Measurements from ENCODE around the gene C2orf76.

The C2orf76 gene

DNA sequence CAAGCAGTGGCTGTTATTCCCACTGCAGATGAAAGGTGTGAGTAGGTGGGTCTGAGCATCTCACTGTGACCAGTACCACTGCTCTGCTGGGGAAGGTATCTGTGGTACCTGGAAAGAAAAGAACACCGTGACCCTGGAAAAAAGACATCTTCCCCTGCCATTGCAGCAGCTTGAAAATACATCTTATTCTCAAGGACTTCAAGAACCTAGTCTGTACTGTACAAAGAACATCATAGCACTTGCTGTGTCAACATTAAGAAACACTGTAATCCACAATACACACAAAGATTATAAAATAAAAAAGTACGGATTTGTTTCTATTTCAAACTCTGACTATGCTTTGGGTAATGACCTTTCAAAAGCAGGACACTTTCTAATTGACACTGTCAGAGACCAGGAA, 28.9 kb downstream of the C2orf76 start:
- no peak for DNase-seq

- DNase-seq = no peak
Measured at GRCh38 chr2:119333833-119334232, 32.8 kb downstream of the C2orf76 start.

- DNase-seq = no peak
Measured at GRCh38 chr2:119333360-119333759, 33.3 kb downstream of the C2orf76 start.

- DNase-seq = no peak
Measured at GRCh38 chr2:119332953-119333352, 33.7 kb downstream of the C2orf76 start.

DNA sequence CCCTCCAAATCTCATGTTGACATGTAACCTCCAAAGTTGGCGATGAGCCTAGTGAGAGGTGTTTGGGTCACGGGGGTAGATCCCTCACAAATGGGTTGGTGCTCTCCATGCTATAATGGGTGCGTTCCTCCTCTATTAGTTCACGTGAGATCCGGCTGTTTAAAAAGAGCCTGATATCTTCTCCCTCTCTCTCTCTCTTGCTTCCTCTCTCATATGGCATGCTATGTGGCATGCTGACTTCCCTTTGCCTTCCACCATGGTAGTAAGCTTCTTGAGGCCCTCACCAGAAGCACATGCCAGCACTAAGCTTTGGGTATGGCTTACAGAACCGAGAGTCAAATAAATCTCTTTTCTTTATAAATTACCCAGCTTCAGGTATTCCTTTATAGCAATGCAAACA, 39.2 kb downstream of the C2orf76 start:
- no peak for DNase-seq

GRCh38 chr2:119326938-119327337, 39.7 kb downstream of the C2orf76 start:
- DNase-seq = no peak

- no peak for DNase-seq
Measured at GRCh38 chr2:119324685-119325270, 41.9 kb downstream of the C2orf76 start.

GRCh38 chr2:119323459-119323858, 43.2 kb downstream of the C2orf76 start:
- DNase-seq = no peak

DNA sequence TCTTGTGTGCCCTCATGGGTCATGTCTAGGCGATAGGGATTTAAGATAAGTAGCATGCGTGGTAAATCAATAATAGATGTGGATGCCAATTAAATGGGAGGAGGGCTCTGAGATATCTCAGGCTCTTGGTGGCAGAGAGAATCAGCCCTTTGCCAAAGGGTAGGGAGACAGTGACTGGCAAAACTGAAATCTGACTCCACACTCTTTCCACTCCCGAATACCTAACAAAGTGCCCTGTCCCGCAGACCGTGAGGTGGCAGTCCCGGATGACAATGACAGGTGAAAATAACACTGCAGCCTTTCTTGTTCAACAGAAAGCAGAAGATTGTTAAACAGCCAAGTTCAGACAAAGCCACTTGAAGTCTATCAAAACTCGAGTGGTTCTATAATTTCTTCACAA, 47.0 kb downstream of the C2orf76 start:
- DNase-seq = no peak

GRCh38 chr2:119317554-119317953, 49.1 kb downstream of the C2orf76 start:
- no peak for DNase-seq

DNA sequence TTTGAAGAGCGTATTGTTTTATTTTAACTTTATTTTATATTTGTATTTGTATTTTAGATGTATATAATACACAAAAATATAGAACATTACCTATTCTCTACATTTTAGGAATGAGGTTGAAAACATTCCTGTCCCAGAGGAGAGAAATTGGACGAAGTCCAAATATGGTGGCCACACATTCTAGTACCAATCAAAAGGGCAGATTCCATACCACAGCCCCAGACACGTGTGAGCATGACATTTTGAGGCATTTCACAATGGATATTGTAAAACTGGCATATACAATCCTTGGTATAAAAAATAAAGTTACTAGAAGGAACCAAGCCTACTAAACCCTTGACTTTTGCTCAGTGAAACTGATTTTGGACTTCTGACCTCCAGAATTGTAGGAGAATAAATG, 50.6 kb downstream of the C2orf76 start:
- DNase-seq = no peak

GRCh38 chr2:119315241-119315925, 51.3 kb downstream of the C2orf76 start:
- DNase-seq = no peak

- no peak for DNase-seq
Measured at GRCh38 chr2:119311831-119312230, 54.8 kb downstream of the C2orf76 start.

DNA sequence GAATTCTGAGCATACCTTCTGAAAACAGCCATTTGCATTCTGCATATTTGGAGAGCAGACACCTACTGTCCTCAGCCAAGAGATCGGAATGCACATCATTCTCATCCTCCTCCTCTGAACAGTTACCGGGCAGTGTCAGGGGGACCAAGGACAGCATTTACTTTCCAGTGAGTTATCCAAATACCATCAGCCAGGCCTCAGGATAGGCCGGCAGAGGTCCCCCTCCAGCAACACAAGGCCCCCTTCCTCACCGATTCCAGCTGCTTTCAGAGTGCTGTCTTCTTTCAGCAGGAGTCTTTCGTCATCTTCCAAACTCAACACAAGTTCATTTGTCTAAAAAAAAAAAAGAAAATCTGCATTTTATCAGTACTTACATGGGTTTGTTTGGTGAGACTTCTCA, 55.3 kb downstream of the C2orf76 start:
- DNase-seq = no peak

- DNase-seq = no peak
Measured at GRCh38 chr2:119308793-119309330, 57.8 kb downstream of the C2orf76 start.

DNA sequence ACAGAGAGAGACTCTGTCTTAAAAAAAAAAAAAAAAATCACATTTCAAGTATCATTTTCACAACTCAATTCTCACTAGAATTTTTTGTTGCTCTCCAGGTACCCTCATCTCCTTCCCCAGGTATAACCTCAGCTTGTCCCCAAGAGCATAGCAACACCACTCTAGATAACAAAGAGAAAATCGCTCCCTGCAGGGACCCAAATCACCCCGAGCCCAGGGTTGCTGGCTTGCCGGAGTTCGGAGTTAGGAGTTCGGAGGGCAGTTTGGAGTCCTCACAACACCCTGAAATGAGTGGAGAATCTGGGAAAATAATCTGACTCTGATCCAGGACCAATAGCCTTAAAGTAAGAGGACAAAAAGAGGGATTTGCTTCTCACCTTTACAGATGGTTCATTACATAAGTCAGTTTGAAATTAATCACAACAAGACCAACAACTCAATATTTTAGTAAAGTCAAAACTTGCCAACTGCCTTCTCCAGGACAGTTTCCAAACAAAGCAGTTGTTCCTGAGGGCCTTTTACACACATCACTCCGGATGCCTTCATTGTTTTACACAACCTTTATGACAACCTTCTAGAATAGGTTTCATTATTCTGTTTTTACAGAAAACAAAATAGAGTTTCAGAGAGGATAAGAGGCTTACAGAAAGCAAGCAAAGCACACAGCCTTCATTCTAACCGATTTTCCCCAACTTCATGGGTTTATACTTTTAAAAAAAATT, 59.1 kb downstream of the C2orf76 start:
- no peak for DNase-seq

DNA sequence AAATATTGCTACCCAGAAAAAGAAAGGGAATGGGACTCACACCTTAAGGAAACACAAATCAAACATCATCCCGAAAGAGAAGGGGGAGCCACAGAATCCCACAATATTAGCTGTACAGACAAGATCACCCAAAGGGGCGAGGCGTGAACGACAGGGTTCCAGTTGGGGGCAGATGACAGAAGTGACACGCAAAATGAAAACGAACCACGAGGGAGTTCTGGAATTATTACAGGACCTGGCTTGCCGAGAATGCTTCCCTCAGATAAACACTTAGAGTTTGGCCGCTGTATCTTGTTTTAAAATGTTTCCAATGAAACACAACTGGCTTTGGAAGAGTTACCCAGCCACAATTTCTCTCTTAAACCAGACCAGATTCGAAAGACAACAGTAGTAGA, 60.4 kb downstream of the C2orf76 start:
- DNase-seq = no peak

DNA sequence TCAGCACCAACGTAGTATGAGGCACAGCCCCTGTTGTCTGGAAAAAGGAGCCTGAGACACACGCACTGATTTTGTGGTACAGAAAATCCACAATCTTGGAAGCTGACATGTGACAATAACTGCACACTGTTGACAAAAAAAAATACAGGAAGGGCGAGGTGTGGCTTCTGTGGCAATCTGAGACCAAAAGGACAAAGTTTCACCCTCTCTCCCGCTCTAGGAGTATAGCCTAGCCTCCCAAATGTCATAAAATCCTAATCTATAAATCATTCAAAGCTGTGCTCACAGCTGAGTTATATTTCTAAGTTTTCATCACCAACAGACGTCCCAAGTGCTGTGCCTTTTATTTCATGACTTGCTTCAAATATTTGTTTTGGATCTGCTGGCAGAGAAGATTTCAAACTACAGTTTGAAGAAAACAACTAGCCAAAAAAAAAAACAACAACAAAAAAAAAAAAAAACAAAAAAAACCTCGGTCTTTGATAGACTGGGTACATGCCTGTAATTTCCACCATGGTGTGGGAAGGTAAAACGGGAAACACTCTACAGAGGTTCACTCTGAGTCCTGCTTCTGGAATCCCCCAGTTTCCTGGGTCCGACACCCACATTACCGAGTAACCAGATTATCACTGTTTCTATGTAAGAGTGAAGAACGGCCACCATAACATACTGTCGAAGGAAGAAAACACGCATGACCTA, 61.0 kb downstream of the C2orf76 start:
- DNase-seq = no peak

GRCh38 chr2:119304847-119305246, 61.8 kb downstream of the C2orf76 start:
- DNase-seq = no peak

DNA sequence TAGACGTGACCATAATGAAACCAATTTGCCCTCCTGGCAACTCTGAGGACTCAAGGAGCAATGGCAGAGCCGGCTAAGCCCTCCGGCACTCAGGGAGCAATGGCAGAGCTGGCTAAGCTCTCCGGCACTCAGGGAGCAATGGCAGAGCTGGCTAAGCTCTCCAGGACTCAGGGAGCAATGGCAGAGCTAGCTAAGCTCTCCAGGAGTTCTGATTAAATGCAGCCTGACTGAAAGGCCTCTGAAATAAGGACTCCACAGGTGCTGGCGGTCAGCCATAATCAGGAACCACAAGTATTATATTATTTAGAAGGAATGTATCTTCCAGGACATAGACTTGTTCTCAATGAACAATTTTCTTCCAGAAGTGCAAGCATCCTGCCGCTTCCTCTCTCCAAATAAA, 65.2 kb downstream of the C2orf76 start:
- no peak for DNase-seq

- no peak for DNase-seq
Measured at GRCh38 chr2:119295688-119296375, 70.8 kb downstream of the C2orf76 start.

- no peak for DNase-seq
Measured at GRCh38 chr2:119294671-119295070, 72.0 kb downstream of the C2orf76 start.

DNA sequence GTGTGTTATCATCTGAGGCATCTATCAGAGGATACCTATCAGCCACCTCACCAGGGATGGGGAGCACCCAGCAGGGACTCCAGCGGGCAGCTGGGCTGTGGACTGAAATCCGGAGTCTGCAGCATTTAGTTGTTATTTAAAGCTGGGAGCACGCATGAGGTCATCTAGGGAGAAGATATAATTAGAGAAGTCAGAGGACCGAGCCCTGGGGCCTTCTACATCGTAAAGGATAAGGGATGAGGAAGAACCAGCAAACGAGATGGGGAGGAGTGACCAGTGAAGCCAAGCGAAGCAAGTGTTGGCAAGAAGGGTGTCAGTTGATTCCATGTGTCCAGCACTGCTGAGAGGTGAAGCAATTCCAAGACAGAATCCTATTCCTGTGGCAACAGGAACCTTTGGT, 72.7 kb downstream of the C2orf76 start:
- DNase-seq = no peak
